ENCODE results near the gene PDZRN3.

The PDZRN3 gene

DNA sequence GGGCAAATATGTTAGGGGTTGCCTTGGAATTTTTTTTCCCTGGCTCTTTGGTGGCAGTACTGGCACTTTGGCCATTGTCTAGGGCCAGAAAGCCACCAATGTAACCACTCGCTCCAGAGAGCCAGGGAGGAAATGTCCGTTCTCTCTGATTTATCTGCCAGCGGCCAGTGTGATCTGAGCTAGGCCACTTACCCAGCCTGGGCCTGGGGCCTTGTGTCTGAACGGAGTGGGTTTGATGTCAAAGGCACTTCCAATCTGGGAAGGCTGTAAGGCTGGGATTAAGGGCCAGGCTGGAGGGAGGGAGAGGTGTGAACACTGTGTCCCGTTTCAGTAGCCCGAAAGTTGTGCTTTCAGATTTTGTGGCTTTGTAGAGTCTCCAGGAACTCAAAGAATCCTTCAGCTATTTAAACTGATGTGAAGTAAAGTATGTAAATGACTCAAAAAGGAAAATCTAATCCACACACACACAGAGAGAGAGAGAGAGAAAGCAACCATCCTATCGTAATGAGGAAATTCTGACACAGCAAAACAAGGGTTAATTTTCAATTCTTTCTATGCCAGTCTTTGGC is 271.0 kb downstream of the PDZRN3 start:
- in situ Hi-C loops (cut with HindIII; ENCODE audit: low sequenced_read_pairs), result no loop called here

DNA sequence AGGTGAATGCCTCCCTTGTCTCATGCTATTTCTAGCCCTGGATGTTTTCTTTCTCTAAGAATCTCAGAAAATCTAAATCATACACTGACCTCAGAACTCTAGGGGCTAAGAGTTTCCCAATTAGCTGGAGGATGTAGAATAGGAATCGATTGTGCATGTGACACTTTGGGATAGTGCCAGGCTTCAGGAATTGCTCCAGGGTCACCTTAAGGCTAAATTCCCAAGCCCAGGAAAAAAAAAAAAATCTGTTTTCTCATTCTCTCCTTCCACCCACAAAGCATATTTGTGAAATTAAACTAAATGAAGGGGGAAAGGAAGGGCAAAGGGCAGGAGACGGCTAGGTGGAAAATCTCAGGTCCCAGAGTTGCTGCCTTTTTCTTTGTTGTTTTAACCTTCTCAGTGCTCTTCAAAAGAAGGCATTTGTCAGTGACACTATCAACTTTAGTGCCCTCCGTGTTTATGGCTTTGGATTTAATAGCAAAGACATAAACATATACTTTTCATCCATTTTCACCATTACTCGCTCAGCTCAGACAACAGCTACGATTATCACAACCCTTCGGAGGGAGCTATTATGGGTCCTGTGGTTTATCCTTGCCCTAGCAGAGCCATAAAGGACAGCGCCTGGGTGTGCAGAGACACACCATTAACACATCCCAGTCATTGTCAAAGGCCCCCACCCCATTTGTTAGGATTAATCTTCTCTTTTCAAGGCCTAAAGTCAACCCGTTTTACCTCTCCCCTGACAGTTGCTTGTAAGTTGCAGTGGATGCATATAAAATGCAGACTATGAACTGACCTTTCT is 271.7 kb downstream of the PDZRN3 start:
- in situ Hi-C loops (cut with HindIII; ENCODE audit: low sequenced_read_pairs), result no loop called here

DNA sequence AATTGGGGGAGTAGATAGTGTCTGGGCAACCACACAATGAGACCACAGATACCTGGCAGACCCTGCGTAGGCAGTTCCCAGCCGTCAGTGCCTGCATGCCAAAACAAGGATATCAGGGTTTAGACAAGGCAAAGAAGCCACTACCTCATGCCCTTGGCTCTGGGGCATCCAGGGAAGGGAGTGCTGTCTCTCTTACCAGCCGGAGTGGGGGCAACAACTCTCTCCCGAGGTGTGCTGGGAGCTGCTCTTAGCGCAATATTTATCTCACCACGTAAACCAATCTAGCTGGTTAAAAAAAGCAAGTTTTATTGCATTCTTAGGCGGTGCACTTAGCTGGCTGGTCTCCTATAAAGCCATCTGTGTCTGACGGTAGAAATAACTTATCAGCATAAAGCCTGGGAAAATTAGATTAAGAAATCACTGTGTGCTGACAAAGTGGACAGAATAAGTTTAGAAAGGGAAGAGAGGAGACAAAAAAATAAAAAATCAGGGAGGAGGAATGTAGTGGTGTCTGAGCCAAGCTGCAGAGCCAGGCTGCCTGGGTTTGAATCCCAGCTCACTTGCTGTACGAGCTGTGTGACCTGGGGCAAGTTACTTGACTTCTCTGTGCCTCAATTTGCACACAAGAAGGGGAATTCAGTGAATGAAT is 273.2 kb downstream of the PDZRN3 start:
- in situ Hi-C loops (cut with HindIII; ENCODE audit: low sequenced_read_pairs), result no loop called here

DNA sequence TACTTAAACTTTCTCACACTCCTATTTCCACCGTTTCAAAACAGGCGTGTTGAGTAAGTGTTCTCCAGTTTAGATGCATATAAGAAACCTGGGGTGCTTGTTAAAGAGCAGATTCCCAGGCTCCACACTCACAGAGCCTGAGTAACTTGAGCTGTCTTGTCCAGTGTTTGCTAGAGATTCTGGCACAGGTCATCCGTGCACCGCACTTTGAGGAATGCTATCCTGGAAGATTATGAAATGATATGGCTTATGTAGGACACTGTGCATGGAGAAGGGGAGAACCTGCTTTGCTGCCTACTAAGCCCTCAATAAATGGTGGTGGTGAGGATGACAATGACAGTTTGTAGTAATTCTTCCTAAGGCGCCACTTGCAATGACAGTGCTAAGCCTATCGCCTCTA is 273.7 kb downstream of the PDZRN3 start:
- in situ Hi-C loops (cut with HindIII; ENCODE audit: low sequenced_read_pairs), result no loop called here

DNA sequence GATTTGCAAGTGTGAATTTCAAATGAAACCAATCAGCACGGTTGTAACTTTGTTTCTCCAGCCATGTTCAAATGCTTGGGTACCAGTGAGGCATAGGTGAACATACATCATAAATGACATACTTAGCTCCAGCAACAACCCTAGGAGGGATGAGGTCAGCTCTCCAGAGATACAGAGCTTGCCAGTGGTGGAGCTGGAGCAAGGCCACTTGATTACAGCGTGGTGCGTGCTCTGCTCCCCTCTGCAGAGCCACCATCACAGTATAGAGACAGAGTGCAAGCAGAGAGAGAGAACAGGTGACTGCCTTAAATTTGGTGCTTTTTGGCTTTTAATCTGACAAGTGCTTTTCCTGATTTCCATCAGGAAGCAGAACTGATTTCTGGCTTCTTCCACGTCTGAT is 275.1 kb downstream of the PDZRN3 start:
- in situ Hi-C loops (cut with HindIII; ENCODE audit: low sequenced_read_pairs), result no loop called here

DNA sequence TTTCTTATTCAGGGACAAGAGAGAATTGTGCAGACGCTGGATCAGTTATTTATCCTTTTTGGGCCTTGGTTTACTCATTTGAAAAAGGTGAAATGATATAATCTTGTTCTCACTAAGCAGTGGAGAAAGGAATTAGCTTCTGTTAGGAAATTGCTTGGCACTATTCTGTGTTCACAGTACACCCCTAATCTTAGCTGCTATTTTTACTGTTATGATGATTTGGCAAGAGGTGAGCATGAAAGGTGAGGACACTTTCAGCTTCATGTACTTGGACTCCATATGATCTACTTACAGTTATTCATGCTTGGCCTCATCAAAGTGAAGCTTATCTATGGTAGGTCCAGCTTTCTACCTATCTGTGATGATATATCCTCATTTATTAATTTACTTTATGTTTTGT is 282.7 kb downstream of the PDZRN3 start:
- in situ Hi-C loops (cut with HindIII; ENCODE audit: low sequenced_read_pairs), result loop anchor here (5.0 kb wide), 1 partner anchor 50 kb away; no protein-coding TSS in a partner anchor

DNA sequence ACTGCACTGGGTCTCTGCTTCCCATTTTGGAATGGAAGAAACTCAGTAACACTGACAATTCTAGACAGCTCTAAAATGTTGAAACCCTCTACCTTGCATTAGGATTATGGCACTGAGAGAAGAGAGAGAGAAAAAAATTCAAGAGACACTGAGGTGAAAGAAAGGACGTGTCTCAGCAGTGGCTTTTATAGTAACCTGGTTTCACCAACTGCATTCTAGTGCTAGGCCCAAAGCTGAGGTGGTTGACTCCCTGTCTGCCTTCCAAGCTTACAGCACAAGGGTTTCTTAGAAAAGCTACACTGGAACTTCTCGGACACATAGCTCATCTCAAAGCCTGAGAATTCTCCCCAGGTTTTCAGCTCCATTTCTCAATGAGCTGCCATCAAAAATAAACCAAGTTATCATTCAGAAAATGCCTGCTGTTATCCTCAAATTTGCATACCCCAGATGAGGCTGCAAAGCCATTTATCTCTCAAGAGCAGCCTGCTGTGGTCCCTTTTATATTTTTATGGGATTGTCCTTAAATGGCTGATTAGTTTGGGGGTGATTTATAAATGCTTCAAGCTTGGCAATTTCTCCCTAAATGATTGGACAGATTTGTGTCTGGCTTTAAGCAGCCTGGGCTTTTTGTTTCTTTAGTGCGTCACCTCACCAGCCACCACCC is 283.3 kb downstream of the PDZRN3 start:
- in situ Hi-C loops (cut with HindIII; ENCODE audit: low sequenced_read_pairs), result loop anchor here (5.0 kb wide), 1 partner anchor 51 kb away; no protein-coding TSS in a partner anchor

DNA sequence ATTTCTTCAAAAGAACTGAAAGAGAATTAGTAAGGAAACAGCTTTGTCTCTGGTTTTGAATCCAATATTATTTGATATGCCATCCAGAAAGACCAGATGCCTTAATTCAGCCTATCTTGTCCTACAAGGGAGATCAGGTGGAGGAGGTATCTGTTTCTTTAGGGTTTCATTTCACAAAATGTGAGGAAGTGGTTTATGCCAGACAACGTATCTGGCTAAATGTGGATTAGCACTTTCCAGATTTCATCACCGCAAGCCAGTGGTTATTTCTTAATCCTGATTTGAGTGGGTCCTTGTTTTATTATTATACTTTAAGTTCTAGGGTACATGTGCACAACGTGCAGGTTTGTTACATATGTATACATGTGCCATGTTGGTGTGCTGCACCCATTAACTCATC is 292.2 kb downstream of the PDZRN3 start:
- in situ Hi-C loops (cut with HindIII; ENCODE audit: low sequenced_read_pairs), result no loop called here
